ENCODE measurements around the gene EHBP1. TPM values are rescaled to one million over a fixed set of nuclear protein-coding genes. Genes with fewer than 3 reads are reported as not detected.

Gene EHBP1
- total and polyA plus RNA-seq, 4 experiments from 2014 or later: 9.2 to 31.9 (median 21.0) TPM

DNA sequence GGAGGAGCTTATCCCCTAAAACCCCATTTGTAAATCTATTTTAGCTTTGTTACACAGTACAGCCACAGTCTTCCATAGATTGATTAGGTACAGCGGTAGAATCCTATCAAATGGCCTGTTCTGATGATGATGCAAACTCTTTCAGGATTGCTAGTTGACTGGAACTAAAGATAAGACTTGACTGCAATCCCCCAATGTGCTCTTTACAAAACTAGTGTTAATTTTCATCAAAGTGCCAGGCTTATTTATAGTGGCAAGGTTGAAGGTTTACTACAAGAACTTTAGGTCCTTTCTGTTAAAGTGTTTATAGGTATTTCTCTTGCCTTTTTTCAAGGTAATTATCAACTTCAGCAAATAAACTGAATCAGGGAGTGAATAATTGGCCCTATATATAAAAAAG is 336.1 kb downstream of the EHBP1 start:
- H3K9me3 Mint-ChIP-seq: peaks cover 0 to 8% (median 0%) of the 10 kb centered on the region in 8 donors
- Histone ChIP-seq H3K27ac (ENCODE audit: low read depth, low read length) (no peak overlapping the region), H3K4me1 (ENCODE audit: insufficient read depth, low read length) (peaks cover 2% of the 10 kb centered on the region), H3K4me3 (ENCODE audit: low read length in 2 of 2) (no peak overlapping the region), H3K9me3 (ENCODE audit: control insufficient read depth in 1 of 2, low read length in 2 of 2) (no peaks in the 10 kb centered on the region), H3K36me3 (ENCODE audit: insufficient read depth, low read length) (no peaks in the 10 kb centered on the region), H3K27me3 (ENCODE audit: insufficient read depth, low read length) (peaks cover 7% of the 10 kb centered on the region)
- H3K4me1 Mint-ChIP-seq: peaks cover under 1 to 3% (median 2%) of the 10 kb centered on the region in 4 donors
- no peak overlapping the region for H3K27ac Mint-ChIP-seq
- no peak for DNase-seq
- CTCF ChIA-PET (ENCODE audit: partially characterized antibody): no interaction called here
- H3K4me3 Mint-ChIP-seq: no peak overlapping the region
- POLR2A ChIA-PET (ENCODE audit: partially characterized antibody): no interaction called here
- intact Hi-C loops (cut with micrococcal nuclease): no loop called here
- H3K36me3 Mint-ChIP-seq: peaks cover 19 to 53% of the 10 kb centered on the region in 2 donors
- H3K27me3 Mint-ChIP-seq: peaks cover 18% of the 10 kb centered on the region in 2 donors

GRCh38 chr2:63044362-63045327 is 339.1 kb downstream of the EHBP1 start:
- Histone ChIP-seq H3K4me1 (ENCODE audit: insufficient read depth, low read length) (peaks cover 33% of the 10 kb centered on the region), H3K27ac (ENCODE audit: low read depth, low read length) (no peak overlapping the region), H3K36me3 (ENCODE audit: insufficient read depth, low read length) (no peaks in the 10 kb centered on the region), H3K9me3 (ENCODE audit: control insufficient read depth in 1 of 2, low read length in 2 of 2) (no peaks in the 10 kb centered on the region), H3K27me3 (ENCODE audit: insufficient read depth, low read length) (peaks cover 12% of the 10 kb centered on the region), H3K4me3 (ENCODE audit: low read length in 2 of 2) (no peak overlapping the region)
- ChIA-PET CTCF (ENCODE audit: partially characterized antibody) (no interaction called here), POLR2A (ENCODE audit: partially characterized antibody) (no interaction called here)
- H3K4me1 Mint-ChIP-seq: peaks cover 11 to 29% (median 24%) of the 10 kb centered on the region in 4 donors
- peaks cover 15 to 34% of the 10 kb centered on the region in 2 donors for H3K36me3 Mint-ChIP-seq
- peak overlapping the region in 2 of 8 donors; percentile 42 to 51 for H3K4me3 Mint-ChIP-seq
- DNase-seq: no peak
- peaks cover 36 to 41% of the 10 kb centered on the region in 2 donors for H3K27me3 Mint-ChIP-seq
- peaks cover 0 to 12% (median under 1%) of the 10 kb centered on the region in 8 donors for H3K9me3 Mint-ChIP-seq
- no peak overlapping the region for H3K27ac Mint-ChIP-seq
- intact Hi-C loops (cut with micrococcal nuclease): no loop called here

GRCh38 chr2:63046552-63046951 is 341.0 kb downstream of the EHBP1 start:
- peaks cover 9 to 30% of the 10 kb centered on the region in 2 donors for H3K36me3 Mint-ChIP-seq
- H3K4me1 Mint-ChIP-seq: peaks cover 20 to 39% (median 34%) of the 10 kb centered on the region in 4 donors
- Histone ChIP-seq H3K4me1 (ENCODE audit: insufficient read depth, low read length) (peaks cover 46% of the 10 kb centered on the region), H3K4me3 (ENCODE audit: low read length in 2 of 2) (no peak overlapping the region), H3K36me3 (ENCODE audit: insufficient read depth, low read length) (no peaks in the 10 kb centered on the region), H3K27me3 (ENCODE audit: insufficient read depth, low read length) (peaks cover 12% of the 10 kb centered on the region), H3K27ac (ENCODE audit: low read depth, low read length) (no peak overlapping the region), H3K9me3 (ENCODE audit: control insufficient read depth in 1 of 2, low read length in 2 of 2) (no peaks in the 10 kb centered on the region)
- intact Hi-C loops (cut with micrococcal nuclease): no loop called here
- peaks cover 0 to 12% (median under 1%) of the 10 kb centered on the region in 8 donors for H3K9me3 Mint-ChIP-seq
- H3K4me3 Mint-ChIP-seq: peak overlapping the region in 6 of 8 donors; percentile 5 to 75 (median 52)
- CTCF ChIA-PET (ENCODE audit: partially characterized antibody): no interaction called here
- POLR2A ChIA-PET (ENCODE audit: partially characterized antibody): no interaction called here
- H3K27ac Mint-ChIP-seq: no peak overlapping the region
- no peak for DNase-seq
- peaks cover 42 to 46% of the 10 kb centered on the region in 2 donors for H3K27me3 Mint-ChIP-seq

DNA sequence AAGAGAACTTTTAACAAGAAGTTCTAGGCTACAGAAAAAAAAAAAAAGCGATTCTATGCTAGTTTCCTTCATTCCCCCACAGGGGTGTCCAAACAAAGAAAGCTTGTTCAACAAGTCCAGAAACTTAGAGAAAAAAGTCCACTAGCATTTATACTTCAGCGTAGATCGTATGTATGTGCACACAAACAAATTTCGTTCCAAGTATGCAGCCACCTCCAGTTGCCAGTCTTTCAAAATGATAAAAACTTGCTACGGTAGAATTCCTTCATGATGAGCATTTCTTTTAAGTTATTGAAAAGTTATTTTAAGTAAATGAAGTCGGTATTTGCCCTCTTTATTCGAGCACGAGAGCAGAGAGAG is 341.4 kb downstream of the EHBP1 start:
- H3K27ac Mint-ChIP-seq: no peak overlapping the region
- Histone ChIP-seq H3K36me3 (ENCODE audit: insufficient read depth, low read length) (no peaks in the 10 kb centered on the region), H3K27me3 (ENCODE audit: insufficient read depth, low read length) (peaks cover 12% of the 10 kb centered on the region), H3K4me3 (ENCODE audit: low read length in 2 of 2) (no peak overlapping the region), H3K9me3 (ENCODE audit: control insufficient read depth in 1 of 2, low read length in 2 of 2) (no peaks in the 10 kb centered on the region), H3K27ac (ENCODE audit: low read depth, low read length) (no peak overlapping the region), H3K4me1 (ENCODE audit: insufficient read depth, low read length) (peaks cover 48% of the 10 kb centered on the region)
- ChIA-PET POLR2A (ENCODE audit: partially characterized antibody) (no interaction called here), CTCF (ENCODE audit: partially characterized antibody) (no interaction called here)
- peaks cover 42 to 46% of the 10 kb centered on the region in 2 donors for H3K27me3 Mint-ChIP-seq
- intact Hi-C loops (cut with micrococcal nuclease): no loop called here
- peaks cover 20 to 39% (median 34%) of the 10 kb centered on the region in 4 donors for H3K4me1 Mint-ChIP-seq
- H3K9me3 Mint-ChIP-seq: peaks cover 0 to 12% (median under 1%) of the 10 kb centered on the region in 8 donors
- H3K4me3 Mint-ChIP-seq: peak overlapping the region in 7 of 8 donors; percentile 5 to 75 (median 71)
- DNase-seq: no peak
- H3K36me3 Mint-ChIP-seq: peaks cover 9 to 30% of the 10 kb centered on the region in 2 donors

- POLR2A ChIA-PET (ENCODE audit: partially characterized antibody): no interaction called here
- Mint-ChIP-seq H3K27me3 (peaks cover 48 to 51% of the 10 kb centered on the region in 2 donors), H3K27ac (no peak overlapping the region), H3K9me3 (peaks cover 0 to 12% (median under 1%) of the 10 kb centered on the region in 8 donors), H3K4me1 (peaks cover 20 to 46% (median 38%) of the 10 kb centered on the region in 4 donors), H3K4me3 (peak overlapping the region; percentile 54 to 85 (median 72)), H3K36me3 (peaks cover 9 to 30% of the 10 kb centered on the region in 2 donors)
- Histone ChIP-seq H3K27me3 (ENCODE audit: insufficient read depth, low read length) (peaks cover 12% of the 10 kb centered on the region), H3K27ac (ENCODE audit: low read depth, low read length) (no peak overlapping the region), H3K36me3 (ENCODE audit: insufficient read depth, low read length) (no peaks in the 10 kb centered on the region), H3K4me3 (ENCODE audit: low read length in 2 of 2) (no peak overlapping the region), H3K9me3 (ENCODE audit: control insufficient read depth in 1 of 2, low read length in 2 of 2) (no peaks in the 10 kb centered on the region), H3K4me1 (ENCODE audit: insufficient read depth, low read length) (peaks cover 48% of the 10 kb centered on the region)
- no peak for DNase-seq
- intact Hi-C loops (cut with micrococcal nuclease): no loop called here
- CTCF ChIA-PET (ENCODE audit: partially characterized antibody): no interaction called here
Observed at GRCh38 chr2:63047321-63048279, 342.1 kb downstream of the EHBP1 start.

DNA sequence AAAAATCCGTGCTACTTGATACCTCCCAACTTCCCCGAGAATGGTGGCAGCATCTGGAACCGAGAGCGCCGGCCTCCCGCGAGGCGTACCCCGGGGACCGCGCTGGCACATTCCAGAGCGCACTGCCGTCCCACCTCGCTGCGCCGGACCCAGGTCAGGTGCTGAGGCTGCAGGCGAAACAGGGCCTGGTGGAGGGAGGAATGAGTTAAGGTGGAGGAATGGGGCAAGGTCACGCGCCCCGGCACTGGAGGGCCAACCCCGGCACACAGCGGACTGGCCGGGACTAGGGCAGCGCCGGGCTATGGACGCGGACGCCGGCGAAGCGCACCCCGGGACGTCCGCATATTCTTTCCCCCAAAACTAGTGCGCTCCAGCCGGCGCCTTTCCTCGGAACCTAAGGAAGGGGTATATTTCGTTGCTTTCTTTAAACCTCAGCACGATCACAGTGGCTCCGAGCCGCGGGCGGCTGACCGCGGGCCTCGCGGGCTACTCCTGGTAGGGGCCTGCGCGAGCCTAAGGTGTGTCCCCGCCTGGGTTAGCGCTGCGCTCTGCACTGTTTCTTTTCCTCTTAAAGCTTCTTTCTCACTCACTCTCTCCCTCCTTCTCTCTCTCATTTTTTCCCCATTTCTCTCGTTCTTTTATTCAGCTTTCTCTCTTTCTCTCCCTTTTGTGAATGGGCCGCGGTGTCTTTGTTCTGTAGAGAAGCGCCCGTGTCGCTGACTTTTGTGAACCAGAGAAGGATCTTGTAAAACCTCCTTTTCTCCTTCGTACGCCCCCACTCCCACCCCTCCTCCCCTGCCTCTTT is 343.1 kb downstream of the EHBP1 start:
- CTCF ChIA-PET (ENCODE audit: partially characterized antibody): no interaction called here
- no peak overlapping the region for H3K27ac ChIP-seq (ENCODE audit: low read depth, low read length)
- peak overlapping the region; percentile 61 to 91 (median 74) for H3K4me3 Mint-ChIP-seq
- DNase-seq: no peak
- H3K36me3 Mint-ChIP-seq: peaks cover 9 to 27% of the 10 kb centered on the region in 2 donors
- intact Hi-C loops (cut with micrococcal nuclease): no loop called here
- H3K27me3 ChIP-seq (ENCODE audit: insufficient read depth, low read length): peaks cover 12% of the 10 kb centered on the region
- no peaks in the 10 kb centered on the region for H3K36me3 ChIP-seq (ENCODE audit: insufficient read depth, low read length)
- peaks cover 0 to 12% (median under 1%) of the 10 kb centered on the region in 8 donors for H3K9me3 Mint-ChIP-seq
- H3K27ac Mint-ChIP-seq: peak overlapping the region in 1 of 7 donors; percentile 73
- H3K9me3 ChIP-seq (ENCODE audit: control insufficient read depth in 1 of 2, low read length in 2 of 2): no peaks in the 10 kb centered on the region
- POLR2A ChIA-PET (ENCODE audit: partially characterized antibody): no interaction called here
- peaks cover 52% of the 10 kb centered on the region for H3K4me1 ChIP-seq (ENCODE audit: insufficient read depth, low read length)
- no peak overlapping the region for H3K4me3 ChIP-seq (ENCODE audit: low read length in 2 of 2)
- H3K4me1 Mint-ChIP-seq: peaks cover 23 to 54% (median 43%) of the 10 kb centered on the region in 4 donors
- peaks cover 53 to 57% of the 10 kb centered on the region in 2 donors for H3K27me3 Mint-ChIP-seq
